Thoracic aorta (tissue), 2 donors: Measurements from ENCODE around the gene NAV2. TPM values are rescaled to one million over a fixed set of nuclear protein-coding genes. Genes with fewer than 3 reads are reported as not detected.
A peak's percentile ranks its signal among the peaks of the same experiment; 100 is the strongest.

Experiments
- ATAC-seq: fragments of 150-250 bp; one replicate; pipeline ENCODE4 v1.8.0; 2017; ENCODE audit warnings: low read depth; ENCODE audit not compliant: insufficient number of reproducible peaks, low FRiP score
- DNase-seq: peaks from one replicate; pipeline ENCODE4 v3.0.0-alpha.2; 2020; ENCODE audit warnings: low spot score
- H3K27ac ChIP-seq, 2 donors: fragments of 200-600 bp; sonication (generic); 1 replicate in 1 of 2; 2 replicates in 1 of 2; pipeline ENCODE4 v1.5.1; 2016; ENCODE audit warnings: mild to moderate bottlenecking in 2 of 2, moderate library complexity in 2 of 2
- H3K27me3 ChIP-seq: fragments of 200-600 bp; sonication (generic); replicated peaks from 2 replicates; pipeline ENCODE4 v1.6.0; 2016; ENCODE audit warnings: mild to moderate bottlenecking; ENCODE audit not compliant: insufficient read depth
- H3K36me3 ChIP-seq: fragments of 200-600 bp; sonication (generic); one replicate; pipeline ENCODE4 v1.5.1; 2016
- H3K4me1 ChIP-seq, 2 donors: fragments of 200-600 bp; sonication (generic); 1 replicate in 1 of 2; 2 replicates in 1 of 2; pipeline versions ENCODE4 v1.5.1 to v1.6.0; 2016; ENCODE audit warnings: low read depth in 2 of 2, mild to moderate bottlenecking in 1 of 2; ENCODE audit not compliant: control insufficient read depth in 1 of 2
- H3K4me3 ChIP-seq: fragments of 200-600 bp; sonication (generic); 2 replicates; pipeline ENCODE4 v1.5.1; 2016; ENCODE audit warnings: mild to moderate bottlenecking
- H3K9me3 ChIP-seq: fragments of 200-600 bp; sonication (generic); 2 replicates; pipeline ENCODE4 v1.5.1; 2016
- total RNA-seq, 2 donors: library from RNA; depleted of rRNA; stranded (reverse); fragments of >200 nt; gene quantifications; one replicate each; pipeline versions ENCODE4 v1.1.0 to v1.2.3, GENCODE V29; 2016
- TF ChIP-seq, protein P1 (sequence below): fragments of 200-600 bp; sonication (generic); IDR thresholded peaks from one replicate; pipeline ENCODE4 v1.5.1; 2019; ENCODE audit warnings: antibody characterized with exemption

The NAV2 gene
- total RNA-seq, 2 donors from 2014 or later: 125 to 230 TPM

GRCh38 chr11:19781351-19781750 is 68.7 kb downstream of the NAV2 start:
- ATAC-seq: no peak

DNA sequence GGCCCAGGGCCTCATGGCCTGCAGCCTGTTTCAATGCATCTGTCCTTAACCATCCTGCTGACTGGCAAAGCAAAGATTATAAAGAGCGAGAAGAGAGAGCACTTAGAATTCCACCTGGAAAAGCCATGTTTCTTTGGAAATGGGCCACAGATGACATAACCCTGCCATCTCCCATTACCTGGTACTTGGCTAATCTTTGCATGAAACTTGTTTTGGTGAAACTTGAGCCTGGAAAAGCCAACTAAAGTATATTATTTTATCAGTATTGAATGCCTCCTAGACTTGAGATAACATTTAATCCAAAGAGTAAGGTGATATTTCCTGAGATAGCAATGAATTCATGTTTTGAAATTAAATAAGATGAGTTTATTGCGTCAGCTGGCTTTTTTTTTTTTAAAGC is 72.6 kb downstream of the NAV2 start:
- TF ChIP-seq, protein P1, sequence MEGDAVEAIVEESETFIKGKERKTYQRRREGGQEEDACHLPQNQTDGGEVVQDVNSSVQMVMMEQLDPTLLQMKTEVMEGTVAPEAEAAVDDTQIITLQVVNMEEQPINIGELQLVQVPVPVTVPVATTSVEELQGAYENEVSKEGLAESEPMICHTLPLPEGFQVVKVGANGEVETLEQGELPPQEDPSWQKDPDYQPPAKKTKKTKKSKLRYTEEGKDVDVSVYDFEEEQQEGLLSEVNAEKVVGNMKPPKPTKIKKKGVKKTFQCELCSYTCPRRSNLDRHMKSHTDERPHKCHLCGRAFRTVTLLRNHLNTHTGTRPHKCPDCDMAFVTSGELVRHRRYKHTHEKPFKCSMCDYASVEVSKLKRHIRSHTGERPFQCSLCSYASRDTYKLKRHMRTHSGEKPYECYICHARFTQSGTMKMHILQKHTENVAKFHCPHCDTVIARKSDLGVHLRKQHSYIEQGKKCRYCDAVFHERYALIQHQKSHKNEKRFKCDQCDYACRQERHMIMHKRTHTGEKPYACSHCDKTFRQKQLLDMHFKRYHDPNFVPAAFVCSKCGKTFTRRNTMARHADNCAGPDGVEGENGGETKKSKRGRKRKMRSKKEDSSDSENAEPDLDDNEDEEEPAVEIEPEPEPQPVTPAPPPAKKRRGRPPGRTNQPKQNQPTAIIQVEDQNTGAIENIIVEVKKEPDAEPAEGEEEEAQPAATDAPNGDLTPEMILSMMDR: no peak
- DNase-seq: no peak
- no peak for ATAC-seq
- H3K27me3 ChIP-seq: no peaks in the 10 kb centered on the region
- no peaks in the 10 kb centered on the region for H3K36me3 ChIP-seq
- no peak overlapping the region for H3K4me3 ChIP-seq
- H3K27ac ChIP-seq: no peak overlapping the region
- peaks cover 22 to 59% of the 10 kb centered on the region in 2 donors for H3K4me1 ChIP-seq
- H3K9me3 ChIP-seq: no peaks in the 10 kb centered on the region

More at GRCh38 chr11:19781351-19781750, 68.7 kb downstream of the NAV2 start:
- H3K27ac ChIP-seq: no peak overlapping the region
- no peak for DNase-seq
- H3K4me3 ChIP-seq: no peak overlapping the region
- TF ChIP-seq, protein P1: no peak
- no peaks in the 10 kb centered on the region for H3K9me3 ChIP-seq
- no peaks in the 10 kb centered on the region for H3K27me3 ChIP-seq
- peaks cover 22 to 49% of the 10 kb centered on the region in 2 donors for H3K4me1 ChIP-seq
- H3K36me3 ChIP-seq: no peaks in the 10 kb centered on the region

GRCh38 chr11:19786644-19787043 is 74.0 kb downstream of the NAV2 start:
- no peak for ATAC-seq
- TF ChIP-seq, protein P1: no peak
- no peaks in the 10 kb centered on the region for H3K27me3 ChIP-seq
- H3K4me1 ChIP-seq: peaks cover 29 to 64% of the 10 kb centered on the region in 2 donors
- DNase-seq: no peak
- H3K36me3 ChIP-seq: no peaks in the 10 kb centered on the region
- H3K27ac ChIP-seq: no peak overlapping the region
- H3K9me3 ChIP-seq: no peaks in the 10 kb centered on the region
- H3K4me3 ChIP-seq: no peak overlapping the region

DNA sequence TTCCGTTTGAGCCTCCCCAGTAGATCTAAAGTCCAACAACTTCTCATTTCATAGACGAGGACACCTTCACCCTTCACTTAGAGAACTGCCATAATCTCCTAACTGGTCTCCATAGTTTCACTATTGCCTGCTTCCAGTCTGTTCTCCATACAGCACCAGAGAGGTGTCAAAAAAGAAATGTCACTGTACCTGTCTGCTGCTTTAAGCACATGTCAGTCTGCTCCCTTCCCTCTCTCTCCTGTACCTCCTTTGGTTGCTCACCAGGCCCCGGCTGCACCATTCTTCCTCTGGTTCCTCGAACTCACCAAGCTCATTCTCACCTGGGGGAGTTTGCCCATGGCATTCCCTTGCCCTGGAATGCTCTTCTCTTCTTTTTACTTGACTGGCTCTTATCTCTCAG is 75.8 kb downstream of the NAV2 start:
- H3K27me3 ChIP-seq: no peaks in the 10 kb centered on the region
- peaks cover 32 to 75% of the 10 kb centered on the region in 2 donors for H3K4me1 ChIP-seq

DNA sequence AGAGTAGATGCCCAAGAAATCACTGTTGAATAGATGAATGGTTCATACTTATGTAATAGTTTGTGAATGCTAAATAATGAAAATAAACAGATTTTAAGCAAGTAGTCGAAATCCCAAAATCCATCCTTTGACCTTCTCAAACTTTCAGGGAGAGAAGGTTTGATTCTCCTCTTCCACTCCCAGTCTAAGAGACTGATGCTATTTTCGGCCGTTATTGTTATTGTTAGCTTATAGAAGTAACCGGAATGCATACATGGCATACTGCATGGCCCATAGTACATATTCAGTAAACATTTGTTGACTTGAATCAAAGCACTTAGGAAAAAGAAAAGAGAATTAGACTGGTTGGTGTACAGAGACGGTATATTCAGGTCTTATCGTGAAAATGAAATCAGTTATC is 76.6 kb downstream of the NAV2 start:
- Histone ChIP-seq H3K36me3 (peaks cover 3% of the 10 kb centered on the region), H3K9me3 (no peaks in the 10 kb centered on the region), H3K4me3 (peak overlapping the region; percentile 1), H3K27me3 (no peaks in the 10 kb centered on the region), H3K27ac (peak overlapping the region in 1 of 2 donors; percentile 4), H3K4me1 (peaks cover 32 to 76% of the 10 kb centered on the region in 2 donors)
- DNase-seq (no peak), ATAC-seq (no peak)
- TF ChIP-seq, protein P1: no peak

More for the DNA sequence above, 75.8 kb downstream of the NAV2 start:
- TF ChIP-seq, protein P1: no peak
- DNase-seq (no peak), ATAC-seq (no peak)
- Histone ChIP-seq H3K27ac (no peak overlapping the region), H3K9me3 (no peaks in the 10 kb centered on the region), H3K4me3 (no peak overlapping the region), H3K36me3 (peaks cover 3% of the 10 kb centered on the region)
